Upper lobe of left lung (tissue), 4 donors: ENCODE data around the gene SPATA6L.

Experiments
- CTCF ChIP-seq, 6 experiments: fragments of 450-650 bp in 4 of 6; fragments of 200-600 bp in 2 of 6; sonication (generic) in 2 of 6; IDR thresholded peaks; one replicate each; pipeline ENCODE4 v1.5.1; 2016 to 2019; ENCODE audit warnings: antibody characterized with exemption in 6 of 6
- POLR2A ChIP-seq, 4 donors: fragments of 450-650 bp; IDR thresholded peaks; one replicate each; pipeline ENCODE4 v1.5.1; 2016 to 2017; ENCODE audit warnings: antibody characterized with exemption in 4 of 4, mild to moderate bottlenecking in 2 of 4

- TF ChIP-seq POLR2A (IDR thresholded peaks at IDR 0.05) (no peak), CTCF (IDR thresholded peaks at IDR 0.05) (no peak)
Observed at GRCh38 chr9:4669890-4670289, 3.6 kb upstream of the SPATA6L start.
